GM19351 (cell line): ENCODE results near the gene ADAMTS2.

Experiments used
- ATAC-seq: cut with Tn5 transposase; IDR thresholded peaks from one replicate; pipeline ENCODE4 v1.9.1; 2021; ENCODE audit warnings: mild to moderate bottlenecking, moderate library complexity; ENCODE audit not compliant: unreplicated experiment

Gene ADAMTS2

GRCh38 chr5:179150011-179150410 lies 195.2 kb downstream of the ADAMTS2 start:
- ATAC-seq: no peak

GRCh38 chr5:179149278-179149677 lies 196.0 kb downstream of the ADAMTS2 start:
- ATAC-seq: no peak

- no peak for ATAC-seq
These were observed 196.5 kb downstream of the ADAMTS2 start for GRCh38 chr5:179148703-179149170.

GRCh38 chr5:179147991-179148702 lies 197.1 kb downstream of the ADAMTS2 start:
- ATAC-seq: no peak

- no peak for ATAC-seq
These were observed 199.0 kb downstream of the ADAMTS2 start for GRCh38 chr5:179146277-179146676.

GRCh38 chr5:179143446-179143845 lies 201.8 kb downstream of the ADAMTS2 start:
- ATAC-seq: no peak

- ATAC-seq: no peak
These were observed 202.6 kb downstream of the ADAMTS2 start for GRCh38 chr5:179142434-179143198.

- ATAC-seq: no peak
These were observed 203.4 kb downstream of the ADAMTS2 start for GRCh38 chr5:179141867-179142266.

GRCh38 chr5:179140293-179140692 lies 205.0 kb downstream of the ADAMTS2 start:
- no peak for ATAC-seq

- ATAC-seq: no peak
These were observed 205.4 kb downstream of the ADAMTS2 start for GRCh38 chr5:179139936-179140235.

GRCh38 chr5:179139111-179139935 lies 205.9 kb downstream of the ADAMTS2 start:
- no peak for ATAC-seq

GRCh38 chr5:179138568-179138925 lies 206.7 kb downstream of the ADAMTS2 start:
- no peak for ATAC-seq

GRCh38 chr5:179137643-179138567 lies 207.4 kb downstream of the ADAMTS2 start:
- ATAC-seq: no peak

- no peak for ATAC-seq
These were observed 208.1 kb downstream of the ADAMTS2 start for GRCh38 chr5:179137016-179137642.

- no peak for ATAC-seq
These were observed 209.6 kb downstream of the ADAMTS2 start for GRCh38 chr5:179135441-179136215.

- ATAC-seq: no peak
These were observed 210.3 kb downstream of the ADAMTS2 start for GRCh38 chr5:179135006-179135405.

- no peak for ATAC-seq
These were observed 210.8 kb downstream of the ADAMTS2 start for GRCh38 chr5:179134511-179134910.

- no peak for ATAC-seq
These were observed 212.5 kb downstream of the ADAMTS2 start for GRCh38 chr5:179132586-179133355.
